HepG2 (cell line): ENCODE measurements around the gene IFI30.

Experiments used
- EZH2 ChIP-seq: conservative IDR thresholded peaks from 2 replicates; pipeline ENCODE4 v1.6.1; 2012; ENCODE audit warnings: mild to moderate bottlenecking, low read depth, low read length, moderate library complexity
- FOXA1 ChIP-seq, 2 experiments: fragments of 450-650 bp in 1 of 2; sonication (generic) in 1 of 2; formaldehyde crosslinking in 1 of 2; IDR thresholded peaks; 2 replicates each; pipeline versions ENCODE4 v1.4.0 to v1.6.1; 2016 to 2020; ENCODE audit warnings: missing genetic modification reagents in 1 of 2
- NCOR1 ChIP-seq: fragments of 200-600 bp; sonication (generic); IDR thresholded peaks from 2 replicates; pipeline ENCODE4 v1.7.0; 2017; ENCODE audit warnings: antibody characterized with exemption, low read length, borderline replicate concordance
- ZNF274 ChIP-seq: sonication (generic); formaldehyde crosslinking; IDR thresholded peaks from 2 replicates; pipeline ENCODE4 v1.5.1; 2020; ENCODE audit warnings: mild to moderate bottlenecking, missing genetic modification reagents
- TF ChIP-seq, protein P1 (sequence below): sonication (generic); formaldehyde crosslinking; IDR thresholded peaks from 2 replicates; pipeline ENCODE4 v1.4.0; 2020; ENCODE audit warnings: missing genetic modification reagents, borderline replicate concordance

DNA sequence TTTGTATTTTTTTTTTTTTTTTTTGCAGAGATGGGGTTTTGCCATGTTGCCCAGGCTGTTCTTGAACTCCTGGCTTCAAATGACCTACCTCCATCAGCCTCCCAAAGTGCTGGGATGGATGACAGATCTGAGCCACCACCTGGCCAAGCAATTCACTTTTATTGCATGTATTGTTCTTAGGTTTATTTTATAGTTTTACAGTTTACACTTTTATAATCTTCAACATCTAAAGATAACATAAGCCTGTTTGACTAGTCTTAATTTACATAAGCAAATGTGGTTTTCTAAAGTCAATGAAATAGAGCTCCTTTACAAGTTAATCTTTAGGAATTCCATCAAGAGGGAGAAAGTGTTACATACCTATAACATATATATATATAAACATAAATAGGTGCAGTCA is 9.9 kb downstream of the IFI30 start:
- no peak for TF ChIP-seq EZH2
- TF ChIP-seq, protein P1, sequence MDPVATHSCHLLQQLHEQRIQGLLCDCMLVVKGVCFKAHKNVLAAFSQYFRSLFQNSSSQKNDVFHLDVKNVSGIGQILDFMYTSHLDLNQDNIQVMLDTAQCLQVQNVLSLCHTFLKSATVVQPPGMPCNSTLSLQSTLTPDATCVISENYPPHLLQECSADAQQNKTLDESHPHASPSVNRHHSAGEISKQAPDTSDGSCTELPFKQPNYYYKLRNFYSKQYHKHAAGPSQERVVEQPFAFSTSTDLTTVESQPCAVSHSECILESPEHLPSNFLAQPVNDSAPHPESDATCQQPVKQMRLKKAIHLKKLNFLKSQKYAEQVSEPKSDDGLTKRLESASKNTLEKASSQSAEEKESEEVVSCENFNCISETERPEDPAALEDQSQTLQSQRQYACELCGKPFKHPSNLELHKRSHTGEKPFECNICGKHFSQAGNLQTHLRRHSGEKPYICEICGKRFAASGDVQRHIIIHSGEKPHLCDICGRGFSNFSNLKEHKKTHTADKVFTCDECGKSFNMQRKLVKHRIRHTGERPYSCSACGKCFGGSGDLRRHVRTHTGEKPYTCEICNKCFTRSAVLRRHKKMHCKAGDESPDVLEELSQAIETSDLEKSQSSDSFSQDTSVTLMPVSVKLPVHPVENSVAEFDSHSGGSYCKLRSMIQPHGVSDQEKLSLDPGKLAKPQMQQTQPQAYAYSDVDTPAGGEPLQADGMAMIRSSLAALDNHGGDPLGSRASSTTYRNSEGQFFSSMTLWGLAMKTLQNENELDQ: no peak
- TF ChIP-seq FOXA1 (IDR thresholded peaks at IDR 0.05): no peak
- no peak for TF ChIP-seq FOXA1 (CRISPR knock-in tag; IDR thresholded peaks at IDR 0.05)
- no peak for TF ChIP-seq ZNF274
- no peak for TF ChIP-seq NCOR1
